ENCODE data around the gene NFKBIE. TPM values are rescaled to one million over a fixed set of nuclear protein-coding genes. Genes with fewer than 3 reads are reported as not detected.

The NFKBIE gene
- total and polyA plus RNA-seq, 2 of the 13 experiments (the other 11 are each of a cell fraction or from before 2014, with no cell fraction given) = 6.7 to 14.5 TPM

DNA sequence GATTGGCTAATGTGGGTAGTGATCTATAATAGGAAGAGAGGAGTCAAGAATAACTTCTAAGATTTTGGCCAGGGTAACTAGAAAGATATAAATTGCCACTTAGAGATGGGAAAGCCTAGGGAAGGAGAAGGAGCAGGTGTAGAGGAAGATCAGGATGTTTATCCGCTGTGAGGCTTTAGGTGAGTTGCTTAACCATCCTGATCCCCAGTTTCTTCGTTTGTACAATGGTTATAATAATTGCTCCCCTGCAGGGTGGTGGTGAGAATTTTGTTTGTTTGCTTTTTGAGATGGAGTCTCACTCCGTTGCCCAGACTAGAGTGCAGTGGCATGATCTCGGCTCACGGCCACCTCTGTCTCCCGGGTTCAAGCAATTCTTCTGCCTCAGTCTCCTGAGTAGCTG, 51.0 kb downstream of the NFKBIE start:
- no TSS peak for BruUV-seq (replicated peaks)
- no peaks in the 10 kb centered on the region for H3K9me3 ChIP-seq (ENCODE audit: low read length)
- H3K4me2 ChIP-seq (ENCODE audit: low read depth, low read length) = no peak overlapping the region
- DNase-seq (ENCODE audit: low spot score) = no peak
- TF ChIP-seq ZNF326 (CRISPR knock-in tag; IDR thresholded peaks at IDR 0.05; ENCODE audit: borderline replicate concordance) = no peak
- TF ChIP-seq MED1 (CRISPR knock-in tag; IDR thresholded peaks at IDR 0.05) = no peak
- TF ChIP-seq ZNF674 (CRISPR knock-in tag; IDR thresholded peaks at IDR 0.05; ENCODE audit: low read depth) = no peak
- peak; percentile 28; the same call in 1 of the 2 replicates for TF ChIP-seq ZNF768 (CRISPR knock-in tag; IDR thresholded peaks at IDR 0.05)
- TF ChIP-seq MATR3 (CRISPR knock-in tag; IDR thresholded peaks at IDR 0.05) = no peak
- no peak overlapping the region for H3K9ac ChIP-seq (ENCODE audit: insufficient read depth, low read depth, low read length)
- ATAC-seq = no peak
- 38% methylated on average over 6 of the region's 6 CpGs for WGBS (ENCODE audit: low lambda C conversion rate)
- no peaks in the 10 kb centered on the region for H4K20me1 ChIP-seq (ENCODE audit: insufficient read depth, low read length)
- intact Hi-C loops (cut with micrococcal nuclease; ENCODE audit: unreplicated experiment) (no loop called here), in situ Hi-C loops (cut with HindIII; ENCODE audit: extremely low pct_ligation_motif_present, low pct_unique_long_range_greater_than_20kb) (no loop called here)
- no peak overlapping the region for H2AFZ ChIP-seq (ENCODE audit: low read length)
- H3K4me1 ChIP-seq (ENCODE audit: insufficient read depth, low read length) = peaks cover 45% of the 10 kb centered on the region
- ChIA-PET POLR2A (interaction anchor here (0.9 to 1.5 kb wide), 2 partner anchors 9 to 32 kb away, joined by 3 read pairs; partner anchors contain the start of genes HSP90AB1 and SLC29A1), CTCF (ENCODE audit: low intra/inter-chr PET ratio, low total read pairs) (no interaction called here)
- H3K4me3 ChIP-seq (replicated peaks in 1 of 3; ENCODE audit: insufficient read depth in 1 of 3, low read depth in 2 of 3, low read length in 3 of 3) = no peak overlapping the region
- peaks cover 0 to 26% of the 10 kb centered on the region in 2 experiments; a peak in 4 of 5 replicates for H3K27me3 ChIP-seq (ENCODE audit: control insufficient read depth in 1 of 2, insufficient read depth in 2 of 2, low read length in 2 of 2)
- no peaks in the 10 kb centered on the region for H3K79me2 ChIP-seq (ENCODE audit: insufficient read depth, low read length)
- H3K27ac ChIP-seq (ENCODE audit: extremely low read length, insufficient read depth, low read length) = no peak overlapping the region
- FAIRE-seq = no peak
- H3K36me3 ChIP-seq (replicated peaks in 1 of 2; ENCODE audit: control insufficient read depth in 1 of 2, insufficient read depth in 2 of 2, low read length in 2 of 2) = no peaks in the 10 kb centered on the region

DNA sequence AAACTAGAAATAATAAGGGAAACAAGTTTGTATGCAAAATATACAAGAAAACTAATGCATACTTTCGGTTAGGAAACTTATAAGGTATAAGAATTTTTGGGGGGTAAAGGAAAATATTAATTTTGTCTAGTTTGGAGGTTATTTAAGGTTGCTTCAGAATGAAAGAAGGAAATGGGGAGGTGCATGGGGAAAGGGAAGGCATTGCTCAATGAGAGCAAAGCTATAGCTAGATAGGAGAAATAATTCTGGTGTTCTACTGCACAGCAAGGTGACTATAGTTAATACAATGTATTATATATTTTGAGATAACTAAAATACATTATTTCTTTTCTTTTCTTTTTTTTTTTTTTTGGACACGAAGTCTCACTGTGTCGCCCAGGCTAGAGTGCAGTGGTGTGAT, 54.1 kb downstream of the NFKBIE start:
- no peak for DNase-seq (ENCODE audit: low spot score)
- H3K9me3 ChIP-seq (ENCODE audit: low read length) = no peaks in the 10 kb centered on the region
- BruUV-seq (replicated peaks) = no TSS peak
- no peaks in the 10 kb centered on the region for H3K36me3 ChIP-seq (replicated peaks in 1 of 2; ENCODE audit: control insufficient read depth in 1 of 2, insufficient read depth in 2 of 2, low read length in 2 of 2)
- no peak overlapping the region for H3K9ac ChIP-seq (ENCODE audit: insufficient read depth, low read depth, low read length)
- in situ Hi-C loops (cut with HindIII; ENCODE audit: extremely low pct_ligation_motif_present, low pct_unique_long_range_greater_than_20kb) (no loop called here), intact Hi-C loops (cut with micrococcal nuclease; ENCODE audit: unreplicated experiment) (no loop called here)
- POLR2A ChIA-PET = interaction anchor here (1.1 kb wide), 1 partner anchor 18 kb away, joined by 3 read pairs; no protein-coding TSS in a partner anchor
- H3K4me2 ChIP-seq (ENCODE audit: low read depth, low read length) = no peak overlapping the region
- ATAC-seq = no peak
- no peak for FAIRE-seq
- no peaks in the 10 kb centered on the region for H3K79me2 ChIP-seq (ENCODE audit: insufficient read depth, low read length)
- H3K27me3 ChIP-seq (ENCODE audit: control insufficient read depth in 1 of 2, insufficient read depth in 2 of 2, low read length in 2 of 2) = peaks cover 0 to 15% of the 10 kb centered on the region in 2 experiments; a peak in 3 of 5 replicates
- H3K4me1 ChIP-seq (ENCODE audit: insufficient read depth, low read length) = peaks cover 46% of the 10 kb centered on the region
- CTCF ChIA-PET (ENCODE audit: low intra/inter-chr PET ratio, low total read pairs) = no interaction called here
- H3K27ac ChIP-seq (ENCODE audit: extremely low read length, insufficient read depth, low read length) = no peak overlapping the region
- WGBS (ENCODE audit: low lambda C conversion rate) = 50% methylated on average over 3 of the region's 3 CpGs
- no peaks in the 10 kb centered on the region for H4K20me1 ChIP-seq (ENCODE audit: insufficient read depth, low read length)
- H3K4me3 ChIP-seq (replicated peaks in 1 of 3; ENCODE audit: insufficient read depth in 1 of 3, low read depth in 2 of 3, low read length in 3 of 3) = no peak overlapping the region
- H2AFZ ChIP-seq (ENCODE audit: low read length) = no peak overlapping the region
- TF ChIP-seq, protein P1, sequence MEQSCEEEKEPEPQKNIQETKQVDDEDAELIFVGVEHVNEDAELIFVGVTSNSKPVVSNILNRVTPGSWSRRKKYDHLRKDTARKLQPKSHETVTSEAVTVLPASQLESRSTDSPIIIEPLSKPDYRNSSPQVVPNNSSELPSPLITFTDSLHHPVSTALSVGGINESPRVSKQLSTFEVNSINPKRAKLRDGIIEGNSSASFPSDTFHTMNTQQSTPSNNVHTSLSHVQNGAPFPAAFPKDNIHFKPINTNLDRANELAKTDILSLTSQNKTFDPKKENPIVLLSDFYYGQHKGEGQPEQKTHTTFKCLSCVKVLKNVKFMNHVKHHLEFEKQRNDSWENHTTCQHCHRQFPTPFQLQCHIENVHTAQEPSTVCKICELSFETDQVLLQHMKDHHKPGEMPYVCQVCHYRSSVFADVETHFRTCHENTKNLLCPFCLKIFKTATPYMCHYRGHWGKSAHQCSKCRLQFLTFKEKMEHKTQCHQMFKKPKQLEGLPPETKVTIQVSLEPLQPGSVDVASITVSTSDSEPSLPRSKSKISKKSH (CRISPR knock-in tag; IDR thresholded peaks at IDR 0.05; ENCODE audit: borderline replicate concordance) = no peak
- TF ChIP-seq ZNF556 (CRISPR knock-in tag; IDR thresholded peaks at IDR 0.05; ENCODE audit: borderline replicate concordance) (no peak), GATAD1 (CRISPR knock-in tag; IDR thresholded peaks at IDR 0.05) (no peak), RAD51 (IDR thresholded peaks at IDR 0.05; ENCODE audit: borderline replicate concordance) (no peak), ZNF431 (CRISPR knock-in tag; IDR thresholded peaks at IDR 0.05; ENCODE audit: borderline replicate concordance, low read depth) (no peak)
- TF ChIP-seq, protein P2, sequence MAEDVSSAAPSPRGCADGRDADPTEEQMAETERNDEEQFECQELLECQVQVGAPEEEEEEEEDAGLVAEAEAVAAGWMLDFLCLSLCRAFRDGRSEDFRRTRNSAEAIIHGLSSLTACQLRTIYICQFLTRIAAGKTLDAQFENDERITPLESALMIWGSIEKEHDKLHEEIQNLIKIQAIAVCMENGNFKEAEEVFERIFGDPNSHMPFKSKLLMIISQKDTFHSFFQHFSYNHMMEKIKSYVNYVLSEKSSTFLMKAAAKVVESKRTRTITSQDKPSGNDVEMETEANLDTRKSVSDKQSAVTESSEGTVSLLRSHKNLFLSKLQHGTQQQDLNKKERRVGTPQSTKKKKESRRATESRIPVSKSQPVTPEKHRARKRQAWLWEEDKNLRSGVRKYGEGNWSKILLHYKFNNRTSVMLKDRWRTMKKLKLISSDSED (CRISPR knock-in tag; IDR thresholded peaks at IDR 0.05) = no peak

Measured in HepG2 (cell line).